ENCODE measurements around the gene MSANTD1.
"Not testable (repeated sequence)": the region's sequence is repeated elsewhere in the genome, so short reads cannot be mapped to it uniquely, and the experiment has no call there.

Gene MSANTD1

GRCh38 chr4:3290889-3291321 is 41.9 kb downstream of the MSANTD1 start:
- DNase-seq (ENCODE audit: low spot score): no peak

- peak; percentile 65 for DNase-seq (ENCODE audit: low spot score)
Observed at GRCh38 chr4:3291411-3291968, 42.5 kb downstream of the MSANTD1 start.

GRCh38 chr4:3291969-3292570 is 43.1 kb downstream of the MSANTD1 start:
- peak; percentile 72 for DNase-seq (ENCODE audit: low spot score)

- peak; percentile 100 for DNase-seq (ENCODE audit: low spot score)
Observed at GRCh38 chr4:3292571-3293400, 43.8 kb downstream of the MSANTD1 start, which contains the start of gene RGS12. TSS of gene RGS12 (plus strand) at chr4:3293021. CDS start at chr4:3316171, 23,150 bp downstream.

GRCh38 chr4:3293401-3294391 is 44.7 kb downstream of the MSANTD1 start:
- DNase-seq (ENCODE audit: low spot score): no peak

- no peak for DNase-seq (ENCODE audit: low spot score)
Observed at GRCh38 chr4:3294401-3295241, 45.7 kb downstream of the MSANTD1 start.

GRCh38 chr4:3295837-3296624 is 47.1 kb downstream of the MSANTD1 start:
- DNase-seq (ENCODE audit: low spot score): no peak

GRCh38 chr4:3296651-3297050 is 47.7 kb downstream of the MSANTD1 start:
- no peak for DNase-seq (ENCODE audit: low spot score)

GRCh38 chr4:3297066-3297859 is 48.3 kb downstream of the MSANTD1 start:
- no peak for DNase-seq (ENCODE audit: low spot score)

- no peak for DNase-seq (ENCODE audit: low spot score)
Observed at GRCh38 chr4:3299122-3299975, 50.4 kb downstream of the MSANTD1 start.

- DNase-seq (ENCODE audit: low spot score): no peak
Observed at GRCh38 chr4:3299976-3300671, 51.2 kb downstream of the MSANTD1 start.

GRCh38 chr4:3300882-3301281 is 51.9 kb downstream of the MSANTD1 start:
- DNase-seq (ENCODE audit: low spot score): not testable (repeated sequence)

- no peak for DNase-seq (ENCODE audit: low spot score)
Observed at GRCh38 chr4:3301450-3302172, 52.7 kb downstream of the MSANTD1 start.

GRCh38 chr4:3302173-3302785 is 53.3 kb downstream of the MSANTD1 start:
- DNase-seq (ENCODE audit: low spot score): no peak

- no peak for DNase-seq (ENCODE audit: low spot score)
Observed at GRCh38 chr4:3302786-3303564, 54.0 kb downstream of the MSANTD1 start.

- no peak for DNase-seq (ENCODE audit: low spot score)
Observed at GRCh38 chr4:3303565-3303824, 54.5 kb downstream of the MSANTD1 start.
